OCI-LY7 (cell line): ENCODE data around the gene CIT.

Experiments used
- CTCF ChIP-seq: fragments of 200-600 bp; sonication (generic); conservative IDR thresholded peaks from 2 replicates; pipeline ENCODE4 v1.5.1; 2014; ENCODE audit warnings: mild to moderate bottlenecking, antibody characterized with exemption, low read length, moderate library complexity, mixed read lengths
- EZH2phosphoT487 ChIP-seq: fragments of 200-600 bp; sonication (generic); IDR thresholded peaks from 2 replicates; pipeline ENCODE4 v1.6.1; 2018; ENCODE audit warnings: low read depth, borderline replicate concordance, mild to moderate bottlenecking, mixed run types, antibody characterized with exemption, low read length, moderate library complexity, mixed read lengths

DNA sequence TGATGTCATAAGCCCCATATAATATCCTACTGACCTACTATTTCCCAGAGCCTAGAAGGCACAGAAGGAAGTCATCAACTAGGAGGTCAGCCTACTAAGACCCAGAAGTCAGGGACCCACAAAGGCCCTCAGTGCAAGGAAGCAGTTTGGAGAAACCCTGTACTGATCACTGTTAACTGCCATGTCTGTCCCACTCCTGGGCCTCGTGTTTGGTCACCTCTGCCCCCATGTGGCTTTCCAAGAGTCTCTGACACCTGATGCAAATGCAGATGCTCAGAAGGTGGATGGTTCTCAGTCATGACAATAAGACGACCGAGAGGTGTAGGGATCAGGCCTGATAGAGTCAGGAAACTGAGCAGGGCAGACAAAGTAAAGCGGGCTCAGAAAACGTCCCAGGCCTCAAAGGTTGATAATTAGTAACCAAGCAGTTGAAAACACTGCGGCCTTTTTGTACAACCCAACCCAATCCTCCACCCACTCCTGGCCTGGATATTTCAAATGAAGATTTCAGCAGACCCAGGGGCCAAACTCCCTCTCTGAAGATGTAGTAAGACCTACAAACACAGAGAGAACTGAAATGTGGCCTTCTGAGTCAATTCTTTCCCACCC is 185.8 kb downstream of the CIT start:
- TF ChIP-seq CTCF (no peak), EZH2phosphoT487 (no peak)
